MM.1S (cell line): ENCODE results near the gene ADRB1.

Experiments
- DNase-seq: peaks from one replicate; pipeline ENCODE4 v3.0.0-alpha.2; 2015
- H2AFZ ChIP-seq: fragments of 300-600 bp; sonication (generic); 2 replicates; pipeline ENCODE4 v1.6.0; 2016; ENCODE audit warnings: antibody characterized with exemption, low read length
- H3F3A ChIP-seq: fragments of 300-600 bp; sonication (generic); 2 replicates; pipeline ENCODE4 v1.6.1; 2016; ENCODE audit warnings: mild to moderate bottlenecking, antibody characterized with exemption, low read length, moderate library complexity, mixed read lengths; ENCODE audit not compliant: insufficient read depth
- H3K27ac ChIP-seq: fragments of 300-600 bp; sonication (generic); 2 replicates; pipeline ENCODE4 v1.5.1; 2016; ENCODE audit warnings: mild to moderate bottlenecking, low read length
- H3K27me3 ChIP-seq: fragments of 300-600 bp; sonication (generic); replicated peaks from 2 replicates; pipeline ENCODE4 v1.6.0; 2016; ENCODE audit warnings: low read length; ENCODE audit not compliant: insufficient read depth
- H3K36me3 ChIP-seq: fragments of 300-600 bp; sonication (generic); replicated peaks from 2 replicates; pipeline ENCODE4 v1.6.1; 2016; ENCODE audit warnings: mild to moderate bottlenecking, low read length, mixed read lengths; ENCODE audit not compliant: insufficient read depth
- H3K4me1 ChIP-seq: fragments of 300-600 bp; sonication (generic); 2 replicates; pipeline ENCODE4 v1.6.1; 2016; ENCODE audit warnings: low read length, mixed read lengths
- H3K4me2 ChIP-seq: fragments of 300-600 bp; sonication (generic); 2 replicates; pipeline ENCODE4 v1.6.0; 2016; ENCODE audit warnings: low read depth, low read length
- H3K4me3 ChIP-seq: fragments of 300-600 bp; sonication (generic); 2 replicates; pipeline ENCODE4 v1.5.1; 2016; ENCODE audit warnings: low read length, mixed read lengths
- H3K79me2 ChIP-seq: fragments of 300-600 bp; sonication (generic); 2 replicates; pipeline ENCODE4 v1.6.1; 2016; ENCODE audit warnings: mixed run types, low read length, mixed read lengths
- H3K9ac ChIP-seq: fragments of 300-600 bp; sonication (generic); 2 replicates; pipeline ENCODE4 v1.6.1; 2016; ENCODE audit warnings: low read length, mixed read lengths
- H3K9me2 ChIP-seq: fragments of 300-600 bp; sonication (generic); replicated peaks from 2 replicates; pipeline ENCODE4 v1.6.1; 2016; ENCODE audit warnings: mild to moderate bottlenecking, low read length, mixed read lengths; ENCODE audit not compliant: insufficient read depth
- H3K9me3 ChIP-seq: fragments of 300-600 bp; sonication (generic); replicated peaks from 2 replicates; pipeline ENCODE4 v1.6.1; 2016; ENCODE audit warnings: mild to moderate bottlenecking, low read length, mixed read lengths; ENCODE audit not compliant: insufficient read depth
- H4K20me1 ChIP-seq: fragments of 300-600 bp; sonication (generic); 2 replicates; pipeline ENCODE4 v1.6.1; 2016; ENCODE audit warnings: mild to moderate bottlenecking, low read length, moderate library complexity, mixed read lengths; ENCODE audit not compliant: insufficient read depth
- CTCF ChIP-seq: fragments of 300-600 bp; sonication (generic); IDR thresholded peaks from 2 replicates; pipeline ENCODE4 v1.5.1; 2016; ENCODE audit warnings: antibody characterized with exemption, low read length, mixed read lengths
- EZH2 ChIP-seq: fragments of 300-600 bp; sonication (generic); optimal IDR thresholded peaks from 2 replicates; pipeline ENCODE3; 2017; ENCODE audit warnings: low read depth, mild to moderate bottlenecking, antibody characterized with exemption, low read length, mixed read lengths
- EZH2phosphoT487 ChIP-seq: fragments of 300-600 bp; sonication (generic); IDR thresholded peaks from 2 replicates; pipeline ENCODE4 v1.6.1; 2018; ENCODE audit warnings: antibody characterized with exemption, low read length

The ADRB1 gene

GRCh38 chr10:114027951-114028350 is 15.7 kb upstream of the ADRB1 start:
- Histone ChIP-seq H3K36me3 (no peaks in the 10 kb centered on the region), H3K79me2 (no peaks in the 10 kb centered on the region), H3K9me2 (no peaks in the 10 kb centered on the region), H3K4me1 (peaks cover 14% of the 10 kb centered on the region), H2AFZ (no peak overlapping the region), H4K20me1 (no peaks in the 10 kb centered on the region), H3K4me3 (no peak overlapping the region), H3K27me3 (no peaks in the 10 kb centered on the region), H3F3A (no peaks in the 10 kb centered on the region), H3K4me2 (no peak overlapping the region), H3K27ac (no peak overlapping the region), H3K9ac (no peak overlapping the region), H3K9me3 (no peaks in the 10 kb centered on the region)
- TF ChIP-seq EZH2 = no peak
- TF ChIP-seq CTCF = no peak
- no peak for TF ChIP-seq EZH2phosphoT487
- DNase-seq = no peak

DNA sequence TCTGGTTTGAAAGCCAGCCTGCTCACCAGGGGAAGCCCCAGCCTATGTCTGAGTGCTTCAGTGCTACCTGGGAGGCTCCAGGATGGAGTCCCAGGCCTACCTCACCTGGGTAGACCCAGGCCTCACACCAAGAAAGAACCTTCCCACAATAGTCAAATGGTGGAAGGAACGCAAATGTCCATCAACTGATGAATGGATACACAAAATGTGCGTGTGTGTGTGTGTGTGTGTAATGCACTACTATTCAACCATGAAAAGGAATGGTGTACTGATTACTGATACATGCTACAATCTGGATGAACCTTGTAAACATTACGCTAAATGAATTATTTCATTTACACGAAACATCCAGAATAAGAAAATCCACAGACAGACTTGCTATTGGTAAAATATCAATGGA is 15.2 kb upstream of the ADRB1 start:
- no peaks in the 10 kb centered on the region for H3K9me3 ChIP-seq
- H3K36me3 ChIP-seq = no peaks in the 10 kb centered on the region
- H3K4me1 ChIP-seq = peaks cover 14% of the 10 kb centered on the region
- H3K79me2 ChIP-seq = no peaks in the 10 kb centered on the region
- no peak for DNase-seq
- H4K20me1 ChIP-seq = no peaks in the 10 kb centered on the region
- no peak overlapping the region for H3K9ac ChIP-seq
- H3K9me2 ChIP-seq = no peaks in the 10 kb centered on the region
- H3K4me3 ChIP-seq = no peak overlapping the region
- H3K27ac ChIP-seq = no peak overlapping the region
- no peaks in the 10 kb centered on the region for H3F3A ChIP-seq
- TF ChIP-seq CTCF (no peak), EZH2 (no peak), EZH2phosphoT487 (no peak)
- no peaks in the 10 kb centered on the region for H3K27me3 ChIP-seq
- H3K4me2 ChIP-seq = no peak overlapping the region
- H2AFZ ChIP-seq = no peak overlapping the region

DNA sequence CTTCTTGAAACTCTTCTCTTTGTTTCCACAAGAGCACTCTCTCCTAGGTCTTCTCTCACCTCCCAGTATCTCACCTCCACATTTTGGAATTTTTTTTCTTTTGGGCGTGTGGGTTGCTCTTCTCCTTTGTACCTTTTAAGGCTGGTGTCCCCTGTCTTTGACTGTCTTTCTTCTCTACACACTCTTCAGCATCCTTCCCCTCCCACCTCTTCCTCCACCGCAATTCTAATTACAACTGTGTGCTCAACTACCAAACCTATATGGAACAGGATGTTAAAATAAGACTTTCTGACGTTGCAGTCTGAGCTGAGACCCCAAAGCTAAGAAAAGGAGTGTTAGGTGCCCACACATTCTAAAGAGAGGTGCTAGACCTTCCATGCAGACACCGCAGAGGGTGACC is 14.0 kb upstream of the ADRB1 start:
- Histone ChIP-seq H3K27ac (no peak overlapping the region), H3K4me2 (no peak overlapping the region), H3K27me3 (no peaks in the 10 kb centered on the region), H3F3A (no peaks in the 10 kb centered on the region), H3K9me2 (no peaks in the 10 kb centered on the region), H3K36me3 (no peaks in the 10 kb centered on the region), H3K9ac (no peak overlapping the region), H2AFZ (no peak overlapping the region), H3K4me1 (peaks cover 12% of the 10 kb centered on the region), H4K20me1 (no peaks in the 10 kb centered on the region), H3K4me3 (no peak overlapping the region), H3K79me2 (no peaks in the 10 kb centered on the region), H3K9me3 (no peaks in the 10 kb centered on the region)
- DNase-seq = no peak
- no peak for TF ChIP-seq EZH2phosphoT487
- no peak for TF ChIP-seq CTCF
- TF ChIP-seq EZH2 = no peak
